ENCODE measurements around the gene DCHS1.

The DCHS1 gene

DNA sequence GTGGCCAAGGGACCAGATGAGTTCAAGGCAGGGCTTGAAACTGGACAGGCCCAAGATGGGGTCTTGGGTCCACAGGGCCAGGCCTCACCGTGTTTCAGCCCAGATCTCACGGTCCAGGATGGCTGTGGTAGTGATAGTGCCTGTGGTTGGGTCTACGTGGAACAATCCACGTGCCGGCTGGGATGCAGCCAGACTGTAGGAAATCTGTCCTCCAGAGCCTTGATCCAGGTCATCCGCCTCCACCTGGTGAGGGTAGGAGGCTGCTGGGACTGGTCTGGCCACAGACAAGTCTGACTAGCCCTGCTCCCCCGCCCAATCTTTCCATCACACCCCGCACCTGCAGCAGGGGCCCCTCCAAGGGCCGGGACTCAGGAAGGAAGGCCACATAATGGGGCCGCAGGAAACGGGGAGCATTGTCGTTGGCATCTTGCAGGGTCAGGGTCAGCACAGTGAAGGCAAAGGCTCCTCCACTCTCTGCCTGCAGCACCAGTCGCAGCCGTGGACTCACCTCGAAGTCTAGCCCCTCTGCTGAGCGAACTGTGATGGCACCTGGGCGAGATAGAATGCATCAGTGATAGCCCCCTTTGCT is 29.7 kb downstream of the DCHS1 start:
- H3K9me2 ChIP-seq (replicated peaks; ENCODE audit: control insufficient read depth, low read length), result no peaks in the 10 kb centered on the region
- no peaks in the 10 kb centered on the region for H4K20me1 ChIP-seq (ENCODE audit: control insufficient read depth, insufficient read depth, low read depth, low read length)
- no peaks in the 10 kb centered on the region for H3F3A ChIP-seq (ENCODE audit: control insufficient read depth, insufficient read depth)
- H3K36me3 ChIP-seq (ENCODE audit: control insufficient read depth, low read length), result no peaks in the 10 kb centered on the region
- no peaks in the 10 kb centered on the region for H3K79me2 ChIP-seq (ENCODE audit: control insufficient read depth, low read length)
- no peak for TF ChIP-seq CTCF (IDR thresholded peaks at IDR 0.05; ENCODE audit: low read depth, low read length, poor library complexity, severe bottlenecking)
- TF ChIP-seq EZH2phosphoT487 (IDR thresholded peaks at IDR 0.05; ENCODE audit: borderline replicate concordance, low read length), result no peak
- H3K4me1 ChIP-seq (ENCODE audit: control insufficient read depth, low read length), result no peaks in the 10 kb centered on the region
- no peaks in the 10 kb centered on the region for H3K27me3 ChIP-seq (ENCODE audit: control insufficient read depth, low read length)
- no peaks in the 10 kb centered on the region for H3K9me3 ChIP-seq (ENCODE audit: control insufficient read depth, insufficient read depth, low read length)
- H3K27ac ChIP-seq (ENCODE audit: low read depth, low read length), result no peak overlapping the region
- H3K4me3 ChIP-seq (ENCODE audit: low read length), result no peak overlapping the region
- no peak overlapping the region for H3K4me2 ChIP-seq (ENCODE audit: low read length)

- H4K20me1 ChIP-seq (ENCODE audit: control insufficient read depth, insufficient read depth, low read depth, low read length), result no peaks in the 10 kb centered on the region
- TF ChIP-seq CTCF (IDR thresholded peaks at IDR 0.05; ENCODE audit: low read depth, low read length, poor library complexity, severe bottlenecking) (no peak), EZH2phosphoT487 (IDR thresholded peaks at IDR 0.05; ENCODE audit: borderline replicate concordance, low read length) (no peak)
- H3K4me1 ChIP-seq (ENCODE audit: control insufficient read depth, low read length), result no peaks in the 10 kb centered on the region
- no peaks in the 10 kb centered on the region for H3K27me3 ChIP-seq (ENCODE audit: control insufficient read depth, low read length)
- H3K79me2 ChIP-seq (ENCODE audit: control insufficient read depth, low read length), result no peaks in the 10 kb centered on the region
- no peaks in the 10 kb centered on the region for H3F3A ChIP-seq (ENCODE audit: control insufficient read depth, insufficient read depth)
- H3K36me3 ChIP-seq (ENCODE audit: control insufficient read depth, low read length), result no peaks in the 10 kb centered on the region
- no peak overlapping the region for H3K4me2 ChIP-seq (ENCODE audit: low read length)
- no peak overlapping the region for H3K27ac ChIP-seq (ENCODE audit: low read depth, low read length)
- H3K9me3 ChIP-seq (ENCODE audit: control insufficient read depth, insufficient read depth, low read length), result no peaks in the 10 kb centered on the region
- H3K9me2 ChIP-seq (replicated peaks; ENCODE audit: control insufficient read depth, low read length), result no peaks in the 10 kb centered on the region
- no peak overlapping the region for H3K4me3 ChIP-seq (ENCODE audit: low read length)
Measured at GRCh38 chr11:6625156-6625831, 30.3 kb downstream of the DCHS1 start.

- H3K9me2 ChIP-seq (replicated peaks; ENCODE audit: control insufficient read depth, low read length), result no peaks in the 10 kb centered on the region
- H3K4me2 ChIP-seq (ENCODE audit: low read length), result no peak overlapping the region
- peaks cover 8% of the 10 kb centered on the region for H3K4me1 ChIP-seq (ENCODE audit: control insufficient read depth, low read length)
- no peaks in the 10 kb centered on the region for H3K36me3 ChIP-seq (ENCODE audit: control insufficient read depth, low read length)
- H4K20me1 ChIP-seq (ENCODE audit: control insufficient read depth, insufficient read depth, low read depth, low read length), result no peaks in the 10 kb centered on the region
- no peaks in the 10 kb centered on the region for H3F3A ChIP-seq (ENCODE audit: control insufficient read depth, insufficient read depth)
- H3K27ac ChIP-seq (ENCODE audit: low read depth, low read length), result no peak overlapping the region
- no peak overlapping the region for H3K4me3 ChIP-seq (ENCODE audit: low read length)
- no peak for TF ChIP-seq CTCF (IDR thresholded peaks at IDR 0.05; ENCODE audit: low read depth, low read length, poor library complexity, severe bottlenecking)
- TF ChIP-seq EZH2phosphoT487 (IDR thresholded peaks at IDR 0.05; ENCODE audit: borderline replicate concordance, low read length), result no peak
- peaks cover under 1% of the 10 kb centered on the region for H3K79me2 ChIP-seq (ENCODE audit: control insufficient read depth, low read length)
- H3K27me3 ChIP-seq (ENCODE audit: control insufficient read depth, low read length), result no peaks in the 10 kb centered on the region
- H3K9me3 ChIP-seq (ENCODE audit: control insufficient read depth, insufficient read depth, low read length), result no peaks in the 10 kb centered on the region
Measured at GRCh38 chr11:6623391-6624363, 31.9 kb downstream of the DCHS1 start.

Measured in DOHH2 (cell line).